ENCODE results near the gene ADGRF1.

The ADGRF1 gene

DNA sequence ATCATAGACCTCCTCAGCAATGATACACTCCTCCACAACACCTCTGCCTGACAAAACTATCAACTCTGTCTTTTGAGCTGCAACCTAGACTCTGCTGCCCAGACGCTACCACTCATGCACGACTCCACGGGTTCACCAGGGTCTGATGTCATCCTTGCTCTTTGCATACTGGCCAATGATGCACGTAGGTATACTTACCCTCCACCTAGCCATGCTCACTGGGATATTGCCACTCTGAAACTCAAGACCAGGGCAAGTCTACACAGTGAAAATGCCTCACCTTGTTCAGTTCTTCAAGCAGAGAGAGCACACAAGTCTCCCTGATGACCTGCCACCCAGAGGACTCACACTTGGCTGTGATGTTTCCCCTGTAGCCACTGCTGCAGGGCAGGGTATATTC is 27.7 kb downstream of the ADGRF1 start:
- no peaks in the 10 kb centered on the region for H3K27me3 ChIP-seq (replicated peaks)
- H3K4me3 ChIP-seq (ENCODE audit: low read depth, low read length): no peak overlapping the region
- TF ChIP-seq, protein P1, sequence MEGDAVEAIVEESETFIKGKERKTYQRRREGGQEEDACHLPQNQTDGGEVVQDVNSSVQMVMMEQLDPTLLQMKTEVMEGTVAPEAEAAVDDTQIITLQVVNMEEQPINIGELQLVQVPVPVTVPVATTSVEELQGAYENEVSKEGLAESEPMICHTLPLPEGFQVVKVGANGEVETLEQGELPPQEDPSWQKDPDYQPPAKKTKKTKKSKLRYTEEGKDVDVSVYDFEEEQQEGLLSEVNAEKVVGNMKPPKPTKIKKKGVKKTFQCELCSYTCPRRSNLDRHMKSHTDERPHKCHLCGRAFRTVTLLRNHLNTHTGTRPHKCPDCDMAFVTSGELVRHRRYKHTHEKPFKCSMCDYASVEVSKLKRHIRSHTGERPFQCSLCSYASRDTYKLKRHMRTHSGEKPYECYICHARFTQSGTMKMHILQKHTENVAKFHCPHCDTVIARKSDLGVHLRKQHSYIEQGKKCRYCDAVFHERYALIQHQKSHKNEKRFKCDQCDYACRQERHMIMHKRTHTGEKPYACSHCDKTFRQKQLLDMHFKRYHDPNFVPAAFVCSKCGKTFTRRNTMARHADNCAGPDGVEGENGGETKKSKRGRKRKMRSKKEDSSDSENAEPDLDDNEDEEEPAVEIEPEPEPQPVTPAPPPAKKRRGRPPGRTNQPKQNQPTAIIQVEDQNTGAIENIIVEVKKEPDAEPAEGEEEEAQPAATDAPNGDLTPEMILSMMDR (IDR thresholded peaks at IDR 0.05; ENCODE audit: low read depth, low read length, missing control alignments): no peak
- in situ Hi-C loops (cut with HindIII; ENCODE audit: low pct_ligation_motif_present, low sequenced_read_pairs): no loop called here
- H3K27ac ChIP-seq: no peak overlapping the region
- H3K36me3 ChIP-seq (replicated peaks): no peaks in the 10 kb centered on the region
- no peak for DNase-seq

DNA sequence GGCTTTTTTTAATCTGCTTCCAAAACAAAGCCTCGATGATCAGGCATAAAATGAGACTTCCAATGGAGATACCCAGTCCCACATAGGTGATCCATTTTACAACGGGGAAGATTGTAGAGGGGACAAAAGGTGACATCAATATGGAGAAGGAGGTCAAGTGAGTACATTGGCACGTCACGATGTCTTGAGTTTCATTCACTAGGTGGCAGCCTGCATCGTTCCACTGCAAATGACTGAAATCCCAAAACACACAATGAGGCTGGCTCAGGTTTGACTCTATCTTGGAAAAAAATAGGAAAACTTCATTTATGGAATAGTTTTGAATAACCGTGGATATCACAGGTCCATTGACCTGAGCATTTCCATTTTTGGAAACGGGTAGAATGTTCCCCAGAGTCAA is 32.5 kb downstream of the ADGRF1 start:
- TF ChIP-seq, protein P1 (IDR thresholded peaks at IDR 0.05; ENCODE audit: low read depth, low read length, missing control alignments): no peak
- Histone ChIP-seq H3K27ac (no peak overlapping the region), H3K27me3 (replicated peaks) (no peaks in the 10 kb centered on the region), H3K4me3 (ENCODE audit: low read depth, low read length) (no peak overlapping the region), H3K36me3 (replicated peaks) (no peaks in the 10 kb centered on the region)
- in situ Hi-C loops (cut with HindIII; ENCODE audit: low pct_ligation_motif_present, low sequenced_read_pairs): no loop called here
- no peak for DNase-seq

DNA sequence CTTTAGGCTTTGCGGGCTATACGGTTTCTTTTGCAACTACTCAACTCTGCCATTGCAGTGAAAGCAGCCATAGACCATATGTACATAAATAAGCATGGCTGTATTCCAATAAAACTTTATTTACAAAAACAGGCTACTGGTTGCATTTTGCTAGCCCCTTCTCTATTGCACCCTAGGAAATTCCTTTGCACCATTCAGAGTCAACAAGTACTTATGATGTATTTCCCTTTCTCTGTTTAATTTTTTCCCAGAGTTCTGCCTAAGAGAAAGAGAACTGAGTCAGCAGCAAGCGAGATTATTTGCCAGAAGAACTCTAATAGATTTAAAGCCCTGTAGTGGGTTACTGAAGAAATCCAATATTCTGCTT is 33.8 kb downstream of the ADGRF1 start:
- DNase-seq: no peak
- in situ Hi-C loops (cut with HindIII; ENCODE audit: low pct_ligation_motif_present, low sequenced_read_pairs): no loop called here
- no peak overlapping the region for H3K27ac ChIP-seq
- TF ChIP-seq, protein P1 (IDR thresholded peaks at IDR 0.05; ENCODE audit: low read depth, low read length, missing control alignments): no peak
- H3K27me3 ChIP-seq (replicated peaks): no peaks in the 10 kb centered on the region
- H3K4me3 ChIP-seq (ENCODE audit: low read depth, low read length): no peak overlapping the region
- H3K36me3 ChIP-seq (replicated peaks): no peaks in the 10 kb centered on the region

DNA sequence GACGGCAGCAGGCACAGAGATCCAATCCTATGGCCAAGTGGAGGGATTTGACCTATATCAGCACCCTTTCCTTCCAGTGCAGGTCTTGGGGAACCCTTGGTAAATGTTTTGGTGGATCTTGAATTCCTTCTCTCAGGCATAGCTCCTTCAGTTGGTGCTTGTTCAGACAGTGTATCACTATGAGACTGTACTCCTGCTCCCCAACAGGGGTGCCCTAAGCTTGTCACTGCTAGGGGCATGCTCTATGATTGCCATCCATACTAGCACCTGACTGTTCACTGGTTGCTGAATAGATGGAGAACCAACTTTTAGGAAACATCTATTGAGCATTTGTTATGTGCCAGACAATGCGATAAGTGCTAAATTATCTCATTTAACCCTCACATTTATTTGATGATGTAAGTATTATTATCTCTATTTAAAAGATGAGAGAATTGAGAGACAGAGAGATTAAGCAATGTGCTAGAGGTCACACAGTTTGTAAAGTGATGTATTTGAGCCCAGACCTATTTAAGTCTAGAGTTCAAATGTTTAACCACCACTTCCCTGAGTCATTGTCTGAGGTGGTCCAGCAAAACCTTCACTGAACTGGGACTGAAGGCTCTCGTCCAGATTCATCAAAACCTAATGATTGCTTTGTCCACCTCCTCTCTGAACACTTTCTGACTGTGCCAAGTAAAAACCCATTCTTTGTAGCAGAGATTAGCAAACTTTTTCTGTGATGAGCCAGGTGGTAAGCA is 34.3 kb downstream of the ADGRF1 start:
- TF ChIP-seq, protein P1 (IDR thresholded peaks at IDR 0.05; ENCODE audit: low read depth, low read length, missing control alignments): no peak
- Histone ChIP-seq H3K4me3 (ENCODE audit: low read depth, low read length) (no peak overlapping the region), H3K27me3 (replicated peaks) (no peaks in the 10 kb centered on the region), H3K36me3 (replicated peaks) (no peaks in the 10 kb centered on the region), H3K27ac (no peak overlapping the region)
- no peak for DNase-seq
- in situ Hi-C loops (cut with HindIII; ENCODE audit: low pct_ligation_motif_present, low sequenced_read_pairs): no loop called here

DNA sequence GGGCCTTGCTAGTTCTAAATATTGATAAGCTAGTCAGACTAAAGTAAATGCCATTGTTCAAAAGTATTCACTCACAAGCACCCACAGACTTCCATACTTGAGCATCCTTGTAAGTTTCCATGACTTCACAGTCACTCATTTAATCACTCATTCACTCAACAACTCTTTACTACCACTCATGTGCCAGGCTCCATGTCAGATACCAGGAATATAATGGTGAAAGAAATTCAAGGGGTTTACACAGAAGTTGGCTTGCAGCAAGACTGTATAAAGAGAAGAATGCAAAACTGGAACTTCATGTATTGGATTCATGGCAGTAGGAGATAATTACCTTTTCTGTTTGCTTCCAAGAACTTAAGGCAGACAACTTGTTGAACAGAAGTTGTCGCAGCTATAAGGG is 36.6 kb downstream of the ADGRF1 start:
- H3K27ac ChIP-seq: no peak overlapping the region
- DNase-seq: no peak
- TF ChIP-seq, protein P1 (IDR thresholded peaks at IDR 0.05; ENCODE audit: low read depth, low read length, missing control alignments): no peak
- no peak overlapping the region for H3K4me3 ChIP-seq (ENCODE audit: low read depth, low read length)
- no peaks in the 10 kb centered on the region for H3K27me3 ChIP-seq (replicated peaks)
- H3K36me3 ChIP-seq (replicated peaks): no peaks in the 10 kb centered on the region
- in situ Hi-C loops (cut with HindIII; ENCODE audit: low pct_ligation_motif_present, low sequenced_read_pairs): no loop called here

DNA sequence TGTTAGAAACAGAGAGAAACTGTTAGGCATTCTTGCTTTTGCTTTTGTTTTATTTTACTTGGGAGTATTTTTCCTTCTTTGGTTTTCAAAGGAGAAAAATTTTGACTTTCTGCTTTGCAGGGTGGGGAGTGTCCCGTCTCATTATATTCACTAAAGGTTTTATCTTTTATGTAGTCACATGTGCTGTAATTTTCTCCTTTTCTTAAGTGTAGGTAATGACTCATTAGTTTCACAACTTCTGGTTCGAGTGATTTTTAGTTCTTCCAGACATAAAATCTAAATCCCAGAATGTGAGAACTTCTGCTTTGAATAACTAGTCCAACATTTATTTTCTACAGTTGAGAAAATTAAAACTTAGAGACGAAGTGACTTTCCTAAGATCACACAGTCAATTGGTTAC is 37.7 kb downstream of the ADGRF1 start:
- Histone ChIP-seq H3K27me3 (replicated peaks) (no peaks in the 10 kb centered on the region), H3K27ac (no peak overlapping the region), H3K4me3 (ENCODE audit: low read depth, low read length) (no peak overlapping the region), H3K36me3 (replicated peaks) (no peaks in the 10 kb centered on the region)
- TF ChIP-seq, protein P1 (IDR thresholded peaks at IDR 0.05; ENCODE audit: low read depth, low read length, missing control alignments): no peak
- no peak for DNase-seq
- in situ Hi-C loops (cut with HindIII; ENCODE audit: low pct_ligation_motif_present, low sequenced_read_pairs): no loop called here
